Activated naive CD8-positive, alpha-beta T cell (primary cell): ENCODE results near the gene NRXN3.

Source experiments
- H3K27ac Mint-ChIP-seq: one replicate; pipeline ENCODE4 v1.8.0; 2021; ENCODE audit warnings: mixed read lengths
- H3K27me3 Mint-ChIP-seq: one replicate; pipeline ENCODE4 v1.8.0; 2021; ENCODE audit warnings: mixed read lengths
- H3K36me3 Mint-ChIP-seq: one replicate; pipeline ENCODE4 v1.8.0; 2021; ENCODE audit warnings: mixed read lengths
- H3K4me1 Mint-ChIP-seq: one replicate; pipeline ENCODE4 v1.8.0; 2021; ENCODE audit warnings: low read depth, mixed read lengths
- H3K4me3 Mint-ChIP-seq: one replicate; pipeline ENCODE4 v1.8.0; 2021; ENCODE audit warnings: mild to moderate bottlenecking, mixed read lengths
- H3K9me3 Mint-ChIP-seq: one replicate; pipeline ENCODE4 v1.8.0; 2021; ENCODE audit warnings: low read depth, mixed read lengths

The NRXN3 gene

DNA sequence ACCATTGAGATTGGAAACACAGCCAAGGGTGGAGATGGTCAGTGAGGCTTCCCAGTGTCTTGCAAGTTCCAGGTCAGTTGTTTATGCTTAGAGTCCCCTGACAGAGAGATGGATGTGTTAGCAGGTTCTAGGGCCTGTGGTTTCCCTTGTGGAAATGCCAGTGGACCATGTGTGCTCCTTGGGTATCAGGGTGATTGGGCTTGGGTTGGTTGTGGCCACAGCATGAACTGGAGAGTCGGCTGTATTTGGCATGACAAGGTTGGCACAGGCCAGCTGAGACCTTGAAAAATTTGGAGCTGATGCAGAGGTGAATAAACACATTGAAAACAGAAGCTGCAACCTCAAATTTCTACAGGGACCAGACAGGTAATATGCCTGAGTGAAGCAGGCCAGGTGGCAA lies 1373.2 kb downstream of the NRXN3 start:
- no peaks in the 10 kb centered on the region for H3K4me1 Mint-ChIP-seq
- peaks cover 4% of the 10 kb centered on the region for H3K9me3 Mint-ChIP-seq
- H3K4me3 Mint-ChIP-seq, result no peak overlapping the region
- no peaks in the 10 kb centered on the region for H3K27me3 Mint-ChIP-seq
- no peaks in the 10 kb centered on the region for H3K36me3 Mint-ChIP-seq
- no peak overlapping the region for H3K27ac Mint-ChIP-seq

GRCh38 chr14:79543967-79544697 lies 1374.0 kb downstream of the NRXN3 start:
- Mint-ChIP-seq H3K27ac (no peak overlapping the region), H3K4me1 (no peaks in the 10 kb centered on the region), H3K36me3 (no peaks in the 10 kb centered on the region), H3K9me3 (peaks cover 4% of the 10 kb centered on the region), H3K27me3 (no peaks in the 10 kb centered on the region), H3K4me3 (no peak overlapping the region)

GRCh38 chr14:79544698-79545070 lies 1374.5 kb downstream of the NRXN3 start:
- Mint-ChIP-seq H3K9me3 (peaks cover 4% of the 10 kb centered on the region), H3K4me3 (no peak overlapping the region), H3K27me3 (no peaks in the 10 kb centered on the region), H3K27ac (no peak overlapping the region), H3K36me3 (no peaks in the 10 kb centered on the region), H3K4me1 (no peaks in the 10 kb centered on the region)

- Mint-ChIP-seq H3K4me1 (no peaks in the 10 kb centered on the region), H3K4me3 (no peak overlapping the region), H3K27ac (no peak overlapping the region), H3K27me3 (no peaks in the 10 kb centered on the region), H3K9me3 (peaks cover 4% of the 10 kb centered on the region), H3K36me3 (no peaks in the 10 kb centered on the region)
These were observed 1378.7 kb downstream of the NRXN3 start for GRCh38 chr14:79548836-79549235.

- H3K27ac Mint-ChIP-seq, result no peak overlapping the region
These were observed 1379.3 kb downstream of the NRXN3 start for GRCh38 chr14:79549515-79549914.

GRCh38 chr14:79551523-79551922 lies 1381.3 kb downstream of the NRXN3 start:
- H3K4me1 Mint-ChIP-seq, result no peaks in the 10 kb centered on the region
- no peaks in the 10 kb centered on the region for H3K36me3 Mint-ChIP-seq
- H3K4me3 Mint-ChIP-seq, result no peak overlapping the region
- no peaks in the 10 kb centered on the region for H3K27me3 Mint-ChIP-seq
- H3K9me3 Mint-ChIP-seq, result no peaks in the 10 kb centered on the region
- no peak overlapping the region for H3K27ac Mint-ChIP-seq

More at GRCh38 chr14:79549515-79549914, 1379.3 kb downstream of the NRXN3 start:
- Mint-ChIP-seq H3K4me1 (no peaks in the 10 kb centered on the region), H3K4me3 (no peak overlapping the region), H3K9me3 (no peaks in the 10 kb centered on the region), H3K27me3 (no peaks in the 10 kb centered on the region), H3K36me3 (no peaks in the 10 kb centered on the region)

GRCh38 chr14:79552778-79553177 lies 1382.6 kb downstream of the NRXN3 start:
- H3K4me1 Mint-ChIP-seq, result no peaks in the 10 kb centered on the region
- no peak overlapping the region for H3K4me3 Mint-ChIP-seq
- H3K9me3 Mint-ChIP-seq, result peaks cover 5% of the 10 kb centered on the region
- no peaks in the 10 kb centered on the region for H3K27me3 Mint-ChIP-seq
- no peak overlapping the region for H3K27ac Mint-ChIP-seq
- H3K36me3 Mint-ChIP-seq, result no peaks in the 10 kb centered on the region

GRCh38 chr14:79554816-79555215 lies 1384.6 kb downstream of the NRXN3 start:
- Mint-ChIP-seq H3K27ac (no peak overlapping the region), H3K4me1 (no peaks in the 10 kb centered on the region), H3K9me3 (peaks cover 12% of the 10 kb centered on the region), H3K4me3 (no peak overlapping the region), H3K36me3 (no peaks in the 10 kb centered on the region), H3K27me3 (no peaks in the 10 kb centered on the region)

DNA sequence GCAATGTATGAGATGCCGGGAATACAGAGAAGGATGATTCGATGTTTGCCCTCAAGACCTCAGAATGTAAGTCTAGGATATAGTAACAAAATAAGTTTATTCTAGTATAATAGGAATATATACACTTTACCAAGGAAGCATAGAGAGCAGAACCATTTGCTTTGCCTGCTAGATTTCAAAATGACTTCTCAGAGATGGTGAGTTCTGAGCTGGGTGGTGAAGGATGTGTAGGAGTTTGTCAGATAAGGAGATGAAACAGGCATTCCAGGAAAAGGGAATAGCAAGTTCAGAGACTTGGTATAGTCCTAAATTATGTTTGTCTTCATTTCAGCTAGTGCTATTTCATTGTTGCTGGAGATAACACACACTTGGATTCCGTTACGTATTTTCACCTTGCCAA lies 1385.3 kb downstream of the NRXN3 start:
- Mint-ChIP-seq H3K27ac (no peak overlapping the region), H3K36me3 (no peaks in the 10 kb centered on the region), H3K9me3 (peaks cover 12% of the 10 kb centered on the region), H3K4me1 (no peaks in the 10 kb centered on the region), H3K4me3 (no peak overlapping the region), H3K27me3 (no peaks in the 10 kb centered on the region)

DNA sequence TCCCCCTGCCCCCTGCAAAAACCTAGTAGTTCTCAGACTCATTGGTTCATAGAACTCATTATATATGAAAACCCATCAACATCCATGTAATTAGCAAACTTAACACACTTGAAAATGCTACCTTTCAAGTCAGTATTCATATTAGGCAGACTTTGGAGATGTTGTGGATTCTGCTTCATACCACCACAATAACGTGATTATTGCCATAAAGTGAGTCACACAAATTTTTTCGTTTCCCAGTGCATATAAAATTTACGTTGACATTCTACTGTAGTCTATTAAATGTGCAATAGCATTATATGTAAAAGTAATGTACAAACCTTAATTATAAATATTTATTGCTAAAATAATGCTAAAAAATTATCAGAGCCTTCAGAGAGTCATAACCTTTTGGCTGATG lies 1387.1 kb downstream of the NRXN3 start:
- no peaks in the 10 kb centered on the region for H3K27me3 Mint-ChIP-seq
- no peaks in the 10 kb centered on the region for H3K4me1 Mint-ChIP-seq
- peaks cover 12% of the 10 kb centered on the region for H3K9me3 Mint-ChIP-seq
- H3K27ac Mint-ChIP-seq, result no peak overlapping the region
- no peak overlapping the region for H3K4me3 Mint-ChIP-seq
- no peaks in the 10 kb centered on the region for H3K36me3 Mint-ChIP-seq

DNA sequence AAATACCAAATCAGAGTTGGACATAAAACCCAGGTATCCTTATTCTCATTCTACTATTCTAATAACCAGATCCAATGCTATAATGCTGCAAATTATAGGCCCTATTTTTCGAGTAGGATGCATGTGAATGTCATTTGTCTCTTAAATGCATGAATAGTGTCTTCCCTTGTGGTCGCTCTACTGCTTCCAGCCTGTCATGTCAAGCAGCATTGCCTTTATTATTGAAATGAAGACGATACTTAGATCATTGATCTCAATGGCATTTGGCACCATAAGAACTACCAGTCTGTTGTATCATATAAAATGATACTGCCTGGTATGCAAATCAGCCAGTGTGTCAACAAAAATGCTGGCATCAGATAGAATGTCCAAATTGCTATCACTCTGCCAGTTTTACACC lies 1392.0 kb downstream of the NRXN3 start:
- no peaks in the 10 kb centered on the region for H3K4me1 Mint-ChIP-seq
- H3K27me3 Mint-ChIP-seq, result no peaks in the 10 kb centered on the region
- H3K4me3 Mint-ChIP-seq, result no peak overlapping the region
- no peak overlapping the region for H3K27ac Mint-ChIP-seq
- peaks cover 7% of the 10 kb centered on the region for H3K9me3 Mint-ChIP-seq
- H3K36me3 Mint-ChIP-seq, result no peaks in the 10 kb centered on the region

GRCh38 chr14:79564371-79564770 lies 1394.2 kb downstream of the NRXN3 start:
- H3K27ac Mint-ChIP-seq, result no peak overlapping the region
- H3K9me3 Mint-ChIP-seq, result no peaks in the 10 kb centered on the region
- H3K4me1 Mint-ChIP-seq, result no peaks in the 10 kb centered on the region
- H3K27me3 Mint-ChIP-seq, result no peaks in the 10 kb centered on the region
- H3K36me3 Mint-ChIP-seq, result no peaks in the 10 kb centered on the region
- no peak overlapping the region for H3K4me3 Mint-ChIP-seq

- Mint-ChIP-seq H3K9me3 (no peaks in the 10 kb centered on the region), H3K4me1 (no peaks in the 10 kb centered on the region), H3K27me3 (no peaks in the 10 kb centered on the region), H3K27ac (no peak overlapping the region), H3K36me3 (no peaks in the 10 kb centered on the region), H3K4me3 (no peak overlapping the region)
These were observed 1397.1 kb downstream of the NRXN3 start for GRCh38 chr14:79567306-79567705.

GRCh38 chr14:79568594-79568993 lies 1398.4 kb downstream of the NRXN3 start:
- no peaks in the 10 kb centered on the region for H3K36me3 Mint-ChIP-seq
- H3K27me3 Mint-ChIP-seq, result no peaks in the 10 kb centered on the region
- H3K4me1 Mint-ChIP-seq, result no peaks in the 10 kb centered on the region
- no peak overlapping the region for H3K4me3 Mint-ChIP-seq
- H3K27ac Mint-ChIP-seq, result no peak overlapping the region
- H3K9me3 Mint-ChIP-seq, result peaks cover 5% of the 10 kb centered on the region

DNA sequence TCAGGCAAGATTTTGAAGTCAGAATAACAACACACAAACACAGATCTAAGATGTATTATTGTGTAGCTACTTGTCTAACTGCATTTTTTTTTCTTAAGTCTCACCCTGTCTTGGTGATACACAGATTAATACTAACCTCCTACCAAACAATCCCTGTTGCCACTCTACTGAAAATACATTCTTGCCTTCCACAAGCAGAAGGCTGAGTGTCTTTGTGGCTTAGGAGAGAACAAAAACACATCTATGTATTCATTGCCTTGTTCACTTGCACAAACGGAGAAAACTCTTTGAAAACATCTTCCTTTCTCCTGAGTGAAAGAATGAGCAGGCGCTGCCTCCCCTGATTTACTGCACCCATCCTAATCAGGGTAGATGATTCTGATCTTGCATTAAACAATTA lies 1398.9 kb downstream of the NRXN3 start:
- no peak overlapping the region for H3K4me3 Mint-ChIP-seq
- no peaks in the 10 kb centered on the region for H3K36me3 Mint-ChIP-seq
- H3K4me1 Mint-ChIP-seq, result no peaks in the 10 kb centered on the region
- peaks cover 5% of the 10 kb centered on the region for H3K9me3 Mint-ChIP-seq
- no peak overlapping the region for H3K27ac Mint-ChIP-seq
- H3K27me3 Mint-ChIP-seq, result no peaks in the 10 kb centered on the region

DNA sequence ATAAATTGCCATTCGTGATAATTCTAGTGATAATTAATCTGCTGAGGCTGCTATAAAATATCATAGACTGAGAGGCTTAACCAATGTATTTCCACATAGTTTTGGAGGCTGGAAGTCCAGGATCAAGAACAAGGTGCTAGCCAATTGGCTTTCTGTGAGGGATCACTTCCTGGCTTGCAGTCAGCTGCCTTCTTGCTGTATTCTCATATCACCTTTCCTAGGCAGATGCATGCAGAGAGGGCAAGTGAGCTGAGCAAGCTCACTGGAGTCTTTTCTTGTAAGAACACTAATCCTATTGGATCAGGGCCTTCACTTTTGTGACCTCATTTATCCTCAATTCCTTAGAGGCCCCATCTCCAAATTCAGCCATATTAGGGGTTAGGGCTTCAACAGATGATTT lies 1400.5 kb downstream of the NRXN3 start:
- no peak overlapping the region for H3K27ac Mint-ChIP-seq
- H3K27me3 Mint-ChIP-seq, result no peaks in the 10 kb centered on the region
- no peaks in the 10 kb centered on the region for H3K36me3 Mint-ChIP-seq
- H3K9me3 Mint-ChIP-seq, result peaks cover 5% of the 10 kb centered on the region
- H3K4me3 Mint-ChIP-seq, result no peak overlapping the region
- no peaks in the 10 kb centered on the region for H3K4me1 Mint-ChIP-seq
